ENCODE results near the gene HRAS. TPM values are rescaled to one million over a fixed set of nuclear protein-coding genes. Genes with fewer than 3 reads are reported as not detected.

HRAS gene
- total and polyA plus RNA-seq, 2 of the 8 experiments (the other 6 are each of a cell fraction or from before 2014, with no cell fraction given), result 44.3 to 54.7 TPM

DNA sequence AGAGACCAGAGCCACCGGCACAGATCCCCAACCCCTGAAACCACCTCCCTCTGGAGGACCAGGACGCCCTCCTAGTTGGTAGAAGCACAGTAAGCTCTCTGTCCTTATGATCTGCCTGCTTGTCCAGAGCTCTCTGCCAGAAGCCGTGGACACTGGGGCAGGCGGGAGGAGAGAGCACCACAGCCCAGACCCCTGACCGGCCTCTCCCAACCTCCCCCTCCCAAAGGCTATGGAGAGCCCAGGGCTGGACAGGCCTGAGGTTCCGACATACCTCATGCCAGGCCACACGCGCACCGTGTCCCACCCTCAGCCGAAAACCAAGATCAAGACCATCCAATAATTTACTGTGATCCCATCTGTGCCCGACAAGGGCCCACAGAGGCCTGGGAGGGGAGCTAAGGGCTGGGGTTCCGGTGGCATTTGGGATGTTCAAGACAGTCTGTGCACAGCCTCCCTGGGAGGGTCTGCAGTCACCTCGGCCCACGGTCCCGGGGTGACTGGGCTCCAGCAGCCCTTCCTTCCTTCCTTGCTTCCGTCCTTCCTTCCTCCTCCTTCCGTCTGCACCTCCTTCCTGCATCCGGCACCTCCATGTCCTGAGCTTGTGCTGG lies 3.4 kb downstream of the HRAS start:
- Histone ChIP-seq H4K20me1 (replicated peaks in 1 of 2; ENCODE audit: control insufficient read depth in 1 of 2, insufficient read depth in 2 of 2, low read length in 2 of 2) (peaks cover 7 to 11% of the 10 kb centered on the region in 2 experiments), H3K27me3 (replicated peaks in 1 of 4; ENCODE audit: control insufficient read depth in 3 of 4, extremely low read depth in 1 of 4, insufficient read depth in 3 of 4, low read length in 3 of 4) (peaks cover 0 to 7% (median 3%) of the 10 kb centered on the region in 4 experiments; a peak in 5 of 7 replicates), H2BK5ac (ENCODE audit: low read depth, low read length) (no peak overlapping the region), H4K5ac (ENCODE audit: insufficient read length, low read depth, low read length) (no peak overlapping the region), H3K4me2 (ENCODE audit: insufficient read depth in 1 of 2, low read depth in 2 of 2, low read length in 2 of 2) (no peak overlapping the region), H2BK15ac (ENCODE audit: low read length) (no peak overlapping the region), H2BK120ac (replicated peaks; ENCODE audit: low read depth, low read length) (no peak overlapping the region), H3K23ac (ENCODE audit: insufficient read length) (no peak overlapping the region), H3K36me3 (ENCODE audit: control insufficient read depth in 2 of 4, insufficient read depth in 4 of 4, low read length in 3 of 4) (peaks cover 0 to 15% (median 6%) of the 10 kb centered on the region in 4 experiments; a peak in 5 of 8 replicates), H2AK5ac (ENCODE audit: low read depth, low read length) (no peak overlapping the region), H3K27ac (ENCODE audit: low read depth, low read length) (no peak overlapping the region), H3K79me2 (ENCODE audit: control insufficient read depth in 1 of 2, insufficient read depth in 2 of 2, low read length in 2 of 2) (no peaks in the 10 kb centered on the region), H4K8ac (ENCODE audit: extremely low read depth, insufficient read depth, low read length) (no peak overlapping the region), H3K4ac (replicated peaks; ENCODE audit: insufficient read length, low read depth, low read length) (no peak overlapping the region), H3K9ac (replicated peaks in 1 of 4; ENCODE audit: extremely low read depth in 1 of 4, low read depth in 3 of 4, low read length in 3 of 4) (no peak overlapping the region), H3K4me3 (ENCODE audit: extremely low read depth in 1 of 4, insufficient read depth in 2 of 4, low read depth in 3 of 4, low read length in 4 of 4) (no peak overlapping the region), H2BK20ac (ENCODE audit: low read length) (no peak overlapping the region), H3K14ac (ENCODE audit: insufficient read length) (no peak overlapping the region), H3K79me1 (ENCODE audit: low read depth, low read length) (no peaks in the 10 kb centered on the region), H3K23me2 (ENCODE audit: low read depth, low read length) (peaks cover 14% of the 10 kb centered on the region; the same call in 1 of the 2 replicates), H2AFZ (ENCODE audit: low read length) (no peak overlapping the region), H2BK12ac (ENCODE audit: low read depth, low read length) (no peak overlapping the region), H3K4me1 (replicated peaks in 1 of 4; ENCODE audit: control insufficient read depth in 3 of 4, insufficient read depth in 4 of 4, low read length in 3 of 4) (peaks cover 0 to 8% (median 3%) of the 10 kb centered on the region in 4 experiments; a peak in 5 of 7 replicates), H3K56ac (replicated peaks; ENCODE audit: insufficient read length, low read depth, low read length) (no peak overlapping the region), H3K18ac (ENCODE audit: extremely low read depth, low read length) (no peak overlapping the region), H3K9me3 (ENCODE audit: insufficient read depth in 2 of 2, low read depth in 1 of 2, low read length in 1 of 2) (no peaks in the 10 kb centered on the region), H4K91ac (replicated peaks; ENCODE audit: insufficient read length, low read length) (no peak overlapping the region)
- 87% methylated on average over 17 of the region's 18 CpGs; no CpG with 5 or more reads in 1 of the 2 experiments for WGBS, 2 experiments (ENCODE audit: extremely low coverage in 1 of 2, insufficient coverage in 1 of 2, insufficient read length in 1 of 2, insufficient replicate concordance in 2 of 2, low coverage in 1 of 2, low lambda C conversion rate in 2 of 2, missing lambda C conversion rate in 1 of 2)
- POLR2A ChIA-PET (ENCODE audit: partially characterized antibody), result interaction anchor here (0.8 to 1.8 kb wide), 8 partner anchors 13 to 306 kb away, joined by 3 to 8 read pairs (median 4); no protein-coding TSS in a partner anchor
- CTCF ChIA-PET (ENCODE audit: partially characterized antibody), result interaction anchor here (1.4 to 1.5 kb wide), 2 partner anchors 13 to 59 kb away, joined by 3 to 9 read pairs; no protein-coding TSS in a partner anchor
- DNase-seq (ENCODE audit: low read depth in 1 of 2, low spot score in 2 of 2) (no peak), FAIRE-seq (no peak)
- no peak for TF ChIP-seq JUND (IDR thresholded peaks at IDR 0.05; ENCODE audit: low read length)
- TF ChIP-seq SIX5 (IDR thresholded peaks at IDR 0.05; ENCODE audit: low read depth, low read length), result no peak
- no peak for TF ChIP-seq SIRT6 (IDR thresholded peaks at IDR 0.05; ENCODE audit: low read length)

All from H1 (cell line).